Stomach (tissue), 9 donors: ENCODE data around the gene CACNB2. TPM values are rescaled to one million over a fixed set of nuclear protein-coding genes. Genes with fewer than 3 reads are reported as not detected.

Experiments used
- DNase-seq, 2 donors: peaks; one replicate each; pipeline versions ENCODE4 v3.0.0 to v3.0.0-alpha.2; 2013 to 2019
- H3K27ac ChIP-seq, 5 donors: fragments of 200-600 bp in 4 of 5; sonication (generic) in 4 of 5; one replicate each; pipeline ENCODE4 v1.5.1; 2013 to 2019; ENCODE audit warnings: mild to moderate bottlenecking in 1 of 5, moderate library complexity in 1 of 5
- H3K27me3 ChIP-seq, 3 donors: fragments of 200-600 bp; sonication (generic); one replicate each; pipeline ENCODE4 v1.5.1; 2017 to 2019; ENCODE audit warnings: mixed run types in 1 of 3
- H3K36me3 ChIP-seq, 4 donors: fragments of 200-600 bp; sonication (generic); 1 replicate in 3 of 4; 2 replicates in 1 of 4; pipeline ENCODE4 v1.5.1; 2016 to 2019
- H3K4me1 ChIP-seq, 4 donors: fragments of 200-600 bp; sonication (generic); one replicate each; pipeline ENCODE4 v1.5.1; 2016 to 2019
- H3K4me3 ChIP-seq, 4 donors: fragments of 200-600 bp; sonication (generic) in 3 of 4; one replicate each; pipeline ENCODE4 v1.5.1; 2016 to 2019; ENCODE audit warnings: mild to moderate bottlenecking in 1 of 4
- H3K9me3 ChIP-seq, 4 donors: fragments of 200-600 bp; sonication (generic); one replicate each; pipeline ENCODE4 v1.5.1; 2016 to 2019
- CTCF ChIP-seq, 7 experiments: fragments of 450-650 bp in 4 of 7; fragments of 200-600 bp in 3 of 7; sonication (generic) in 3 of 7; IDR thresholded peaks; one replicate each; pipeline ENCODE4 v1.5.1; 2016 to 2019; ENCODE audit warnings: antibody characterized with exemption in 7 of 7, control low read depth in 2 of 7, mild to moderate bottlenecking in 1 of 7
- EP300 ChIP-seq: sonication (generic); formaldehyde crosslinking; IDR thresholded peaks from one replicate; pipeline ENCODE4 v1.6.1; 2017; ENCODE audit warnings: antibody characterized with exemption
- POLR2A ChIP-seq, 4 donors: fragments of 450-650 bp; IDR thresholded peaks; one replicate each; pipeline ENCODE4 v1.6.1; 2016; ENCODE audit warnings: antibody characterized with exemption in 4 of 4, control low read depth in 2 of 4, mild to moderate bottlenecking in 1 of 4, moderate library complexity in 1 of 4
- POLR2AphosphoS5 ChIP-seq, 3 donors: sonication (generic); formaldehyde crosslinking; IDR thresholded peaks; one replicate each; pipeline ENCODE4 v1.6.1; 2016; ENCODE audit warnings: antibody characterized with exemption in 3 of 3
- WGBS, 5 donors: extraction: QIAGEN DNeasy Blood & Tissue Kit in 3 of 5; methylation state at CpG; one replicate each; pipeline versions ENCODE4 v1.1.5 to v1.1.7; 2013 to 2018; 5-methylcytosine and 5-hydroxymethylcytosine counted together
- intact Hi-C: fragments of 100-400 bp; cut with DNase I; formaldehyde crosslinking; loops from one replicate; pipeline ENCODE4 v1.15.1; 2023; ENCODE audit warnings: low total_unique reads
- polyA plus RNA-seq, 3 donors: library from polyadenylated mRNA; stranded (reverse); fragments of 200-250 nt; gene quantifications; one replicate each; pipeline ENCODE4 v1.2.3, GENCODE V29; 2013
- total RNA-seq, 5 donors: library from RNA; depleted of rRNA; stranded (reverse); fragments of >200 nt; gene quantifications; one replicate each; pipeline versions ENCODE4 v1.1.0 to v1.2.3, GENCODE V29; 2014 to 2016
- donor health status: healthy with polysubstance abuse.
- donor health status: Bipolar disorder and iron deficiency.
- donor health status: healthy.

The CACNB2 gene
- total and polyA plus RNA-seq, 8 donors: 0.31 to 42.9 (median 14.3) TPM

- Histone ChIP-seq H3K36me3 (no peaks in the 10 kb centered on the region), H3K27me3 (no peaks in the 10 kb centered on the region), H3K4me3 (no peak overlapping the region), H3K9me3 (no peaks in the 10 kb centered on the region), H3K27ac (no peak overlapping the region), H3K4me1 (peaks cover 0 to 13% (median 6%) of the 10 kb centered on the region in 4 donors)
- no peak for TF ChIP-seq CTCF (IDR thresholded peaks at IDR 0.05)
- no peak for TF ChIP-seq EP300
- TF ChIP-seq POLR2A (IDR thresholded peaks at IDR 0.05): no peak
- no peak for TF ChIP-seq POLR2AphosphoS5 (IDR thresholded peaks at IDR 0.05)
- intact Hi-C loops: no loop called here
- WGBS, 5 donors: 85 to 90% (median 88%) methylated on average over 12 of the region's 12 CpGs
- DNase-seq: no peak
Observed at GRCh38 chr10:18401416-18402195, 261.4 kb downstream of the CACNB2 start.

GRCh38 chr10:18402853-18403252 is 262.6 kb downstream of the CACNB2 start:
- Histone ChIP-seq H3K27me3 (no peaks in the 10 kb centered on the region), H3K9me3 (no peaks in the 10 kb centered on the region), H3K36me3 (no peaks in the 10 kb centered on the region), H3K4me3 (no peak overlapping the region), H3K4me1 (peaks cover 0 to 13% (median 6%) of the 10 kb centered on the region in 4 donors), H3K27ac (no peak overlapping the region)
- WGBS, 5 donors: 71 to 85% (median 76%) methylated on average over 3 of the region's 3 CpGs
- no peak for TF ChIP-seq POLR2A (IDR thresholded peaks at IDR 0.05)
- no peak for TF ChIP-seq EP300
- TF ChIP-seq POLR2AphosphoS5 (IDR thresholded peaks at IDR 0.05): no peak
- no peak for TF ChIP-seq CTCF (IDR thresholded peaks at IDR 0.05)
- no peak for DNase-seq
- intact Hi-C loops: no loop called here

GRCh38 chr10:18404530-18404929 is 264.3 kb downstream of the CACNB2 start:
- peaks cover 0 to 13% (median 6%) of the 10 kb centered on the region in 4 donors for H3K4me1 ChIP-seq
- no peaks in the 10 kb centered on the region for H3K9me3 ChIP-seq
- no peaks in the 10 kb centered on the region for H3K27me3 ChIP-seq
- no peak for TF ChIP-seq POLR2A (IDR thresholded peaks at IDR 0.05)
- no peak for TF ChIP-seq EP300
- no peak for TF ChIP-seq CTCF (IDR thresholded peaks at IDR 0.05)
- no peak for TF ChIP-seq POLR2AphosphoS5 (IDR thresholded peaks at IDR 0.05)
- H3K4me3 ChIP-seq: no peak overlapping the region
- WGBS, 5 donors: 73 to 80% (median 79%) methylated on average over 5 of the region's 5 CpGs
- no peak for DNase-seq
- intact Hi-C loops: no loop called here
- H3K36me3 ChIP-seq: no peaks in the 10 kb centered on the region
- H3K27ac ChIP-seq: no peak overlapping the region

GRCh38 chr10:18406136-18406535 is 265.9 kb downstream of the CACNB2 start:
- H3K27me3 ChIP-seq: no peaks in the 10 kb centered on the region
- 85 to 93% (median 85%) methylated on average over 4 of the region's 4 CpGs for WGBS, 5 donors
- no peak for TF ChIP-seq POLR2A (IDR thresholded peaks at IDR 0.05)
- no peak for TF ChIP-seq POLR2AphosphoS5 (IDR thresholded peaks at IDR 0.05)
- no peak for TF ChIP-seq EP300
- TF ChIP-seq CTCF (IDR thresholded peaks at IDR 0.05): no peak
- peaks cover 0 to 2% (median under 1%) of the 10 kb centered on the region in 4 donors for H3K4me1 ChIP-seq
- H3K36me3 ChIP-seq: no peaks in the 10 kb centered on the region
- intact Hi-C loops: no loop called here
- no peak for DNase-seq
- no peak overlapping the region for H3K27ac ChIP-seq
- H3K4me3 ChIP-seq: no peak overlapping the region
- no peaks in the 10 kb centered on the region for H3K9me3 ChIP-seq
